Upper lobe of left lung (tissue), 6 donors: ENCODE results near the gene RUNX1. TPM values are rescaled to one million over a fixed set of nuclear protein-coding genes. Genes with fewer than 3 reads are reported as not detected.

Experiments used
- ATAC-seq, 2 donors: fragments of 200-7000 bp; cut with Tn5 transposase; one replicate each; pipeline ENCODE4 v1.9.1; 2022; ENCODE audit warnings: mild to moderate bottlenecking in 2 of 2, moderate library complexity in 2 of 2; ENCODE audit not compliant: low FRiP score in 2 of 2
- DNase-seq, 2 donors: peaks; one replicate each; pipeline ENCODE4 v3.0.0-alpha.2; 2019 to 2020
- H3K27ac ChIP-seq, 4 donors: fragments of 200-600 bp; sonication (generic); one replicate each; pipeline ENCODE4 v1.5.1; 2016 to 2019
- H3K27me3 ChIP-seq, 4 donors: fragments of 200-600 bp; sonication (generic); one replicate each; pipeline ENCODE4 v1.5.1; 2017 to 2019
- H3K36me3 ChIP-seq, 4 donors: fragments of 200-600 bp; sonication (generic); one replicate each; pipeline ENCODE4 v1.5.1; 2016 to 2019
- H3K4me1 ChIP-seq, 4 donors: fragments of 200-600 bp; sonication (generic); one replicate each; pipeline ENCODE4 v1.5.1; 2018 to 2019
- H3K4me3 ChIP-seq, 4 donors: fragments of 200-600 bp; sonication (generic); one replicate each; pipeline ENCODE4 v1.5.1; 2017 to 2019; ENCODE audit warnings: mild to moderate bottlenecking in 2 of 4, moderate library complexity in 1 of 4
- H3K9me3 ChIP-seq, 4 donors: fragments of 200-600 bp; sonication (generic); one replicate each; pipeline ENCODE4 v1.5.1; 2018 to 2019
- EP300 ChIP-seq, 4 donors: sonication (generic); formaldehyde crosslinking; IDR thresholded peaks; one replicate each; pipeline ENCODE4 v1.5.1; 2017; ENCODE audit warnings: antibody characterized with exemption in 4 of 4, control low read depth in 2 of 4
- POLR2A ChIP-seq, 4 donors: fragments of 450-650 bp; IDR thresholded peaks; one replicate each; pipeline ENCODE4 v1.5.1; 2016 to 2017; ENCODE audit warnings: antibody characterized with exemption in 4 of 4, mild to moderate bottlenecking in 2 of 4
- POLR2AphosphoS5 ChIP-seq, 2 donors: sonication (generic); formaldehyde crosslinking; IDR thresholded peaks; one replicate each; pipeline ENCODE4 v1.5.1; 2017; ENCODE audit warnings: antibody characterized with exemption in 2 of 2
- WGBS, 2 donors: methylation state at CpG; one replicate each; pipeline ENCODE4 v1.1.5; 2017 to 2018; 5-methylcytosine and 5-hydroxymethylcytosine counted together
- total RNA-seq, 6 donors: library from RNA; depleted of rRNA in 4 of 6; stranded (reverse); fragments of >200 nt in 4 of 6; gene quantifications; one replicate each; pipeline versions ENCODE4 v1.1.0 to v1.2.1, GENCODE V29; 2016 to 2021
- TF ChIP-seq, protein P1 (sequence below), 6 experiments: fragments of 450-650 bp in 4 of 6; fragments of 200-600 bp in 2 of 6; sonication (generic) in 2 of 6; IDR thresholded peaks; one replicate each; pipeline ENCODE4 v1.5.1; 2016 to 2019; ENCODE audit warnings: antibody characterized with exemption in 6 of 6
- donor health status: DM: no; HTN: no; CAD: no; lungs with moderate emphysema.
- donor health status: DM: no; HTN: yes; CAD: no; lungs with severe emphysema.

The RUNX1 gene
- total RNA-seq, 6 donors from 2014 or later, result 62.2 to 252 (median 98.2) TPM

DNA sequence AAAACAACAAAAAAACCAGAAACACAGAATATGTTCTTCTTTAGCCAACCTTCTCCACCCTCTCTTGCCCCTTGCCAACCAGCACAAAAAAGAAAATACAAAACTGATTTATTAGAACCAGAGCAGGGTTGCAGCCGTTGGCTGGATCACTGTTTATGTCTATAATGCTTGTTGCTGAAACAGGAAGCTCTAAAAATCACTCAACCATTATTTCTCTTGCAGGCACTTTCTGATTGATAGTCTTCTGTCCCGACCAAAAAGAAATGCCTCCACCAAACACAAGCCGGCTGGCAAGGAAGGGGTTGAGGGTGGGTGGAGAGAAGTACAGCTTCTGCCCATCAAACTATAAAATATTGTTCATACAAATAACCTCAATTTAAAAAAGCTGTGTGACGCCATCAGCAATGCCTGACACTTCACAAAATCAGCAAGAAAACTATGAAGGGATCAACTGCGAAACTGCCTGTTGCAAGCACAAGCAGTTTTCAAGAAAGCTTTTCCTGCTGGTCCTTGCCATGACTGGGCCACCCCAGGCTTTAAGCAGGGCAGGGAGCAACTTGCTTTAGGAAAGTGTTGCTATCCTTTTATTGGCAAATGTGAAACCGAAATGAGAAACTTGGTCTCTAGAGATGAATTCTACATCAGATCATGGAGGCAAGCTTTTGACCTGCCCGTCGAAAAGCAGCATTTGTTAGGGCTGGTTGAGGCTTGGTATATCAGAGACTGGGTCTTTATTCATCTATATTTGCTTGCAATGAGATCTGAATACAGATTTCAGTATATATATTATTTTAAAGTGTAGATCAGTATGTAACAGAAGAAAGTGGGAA, 174.2 kb downstream of the RUNX1 start:
- no peak overlapping the region for H3K4me3 ChIP-seq

DNA sequence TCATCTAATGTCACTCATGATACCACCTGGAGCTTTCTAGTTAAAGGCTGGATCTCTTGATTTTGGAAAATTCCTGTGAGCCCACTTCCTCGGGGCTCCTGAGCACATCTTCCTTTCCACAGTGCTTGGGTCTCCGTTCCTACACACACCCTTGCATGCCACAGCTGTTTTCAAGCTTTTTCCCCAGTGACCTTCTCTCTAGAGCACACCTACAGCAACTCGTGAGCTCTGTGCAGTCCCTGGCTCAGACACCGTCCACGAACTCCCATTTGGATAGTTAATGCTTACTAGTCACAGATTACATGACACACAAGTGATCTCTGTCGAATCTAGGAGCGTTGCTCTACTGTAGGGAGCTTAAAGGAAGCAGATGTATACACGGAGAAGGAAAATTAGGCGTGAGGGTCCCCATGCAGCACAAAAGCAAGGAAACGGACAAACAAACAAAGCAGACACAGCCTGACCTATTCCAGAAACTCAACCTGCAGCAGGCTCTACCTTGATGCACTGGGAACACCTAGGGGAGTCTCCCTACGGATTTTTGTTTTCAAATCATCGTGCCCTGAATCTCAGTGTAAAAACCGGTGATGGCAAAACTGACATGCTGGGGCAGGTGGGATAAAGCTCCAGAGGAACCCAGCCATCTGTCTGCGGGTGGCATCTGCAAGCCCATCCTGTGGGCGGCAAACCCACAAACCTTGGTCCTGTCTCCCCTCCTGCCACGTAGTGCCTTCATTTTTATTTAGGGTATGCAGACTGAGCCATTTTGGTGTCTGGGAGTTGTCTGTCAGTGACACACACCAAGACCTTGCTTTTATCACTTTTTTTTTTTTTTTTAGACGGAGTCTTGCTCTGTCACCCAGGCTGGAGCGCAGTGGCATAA, 177.8 kb downstream of the RUNX1 start:
- DNase-seq (no peak), ATAC-seq (no peak)
- no peak for TF ChIP-seq POLR2AphosphoS5 (IDR thresholded peaks at IDR 0.05)
- TF ChIP-seq, protein P1, sequence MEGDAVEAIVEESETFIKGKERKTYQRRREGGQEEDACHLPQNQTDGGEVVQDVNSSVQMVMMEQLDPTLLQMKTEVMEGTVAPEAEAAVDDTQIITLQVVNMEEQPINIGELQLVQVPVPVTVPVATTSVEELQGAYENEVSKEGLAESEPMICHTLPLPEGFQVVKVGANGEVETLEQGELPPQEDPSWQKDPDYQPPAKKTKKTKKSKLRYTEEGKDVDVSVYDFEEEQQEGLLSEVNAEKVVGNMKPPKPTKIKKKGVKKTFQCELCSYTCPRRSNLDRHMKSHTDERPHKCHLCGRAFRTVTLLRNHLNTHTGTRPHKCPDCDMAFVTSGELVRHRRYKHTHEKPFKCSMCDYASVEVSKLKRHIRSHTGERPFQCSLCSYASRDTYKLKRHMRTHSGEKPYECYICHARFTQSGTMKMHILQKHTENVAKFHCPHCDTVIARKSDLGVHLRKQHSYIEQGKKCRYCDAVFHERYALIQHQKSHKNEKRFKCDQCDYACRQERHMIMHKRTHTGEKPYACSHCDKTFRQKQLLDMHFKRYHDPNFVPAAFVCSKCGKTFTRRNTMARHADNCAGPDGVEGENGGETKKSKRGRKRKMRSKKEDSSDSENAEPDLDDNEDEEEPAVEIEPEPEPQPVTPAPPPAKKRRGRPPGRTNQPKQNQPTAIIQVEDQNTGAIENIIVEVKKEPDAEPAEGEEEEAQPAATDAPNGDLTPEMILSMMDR (IDR thresholded peaks at IDR 0.05), result no peak
- TF ChIP-seq EP300 (IDR thresholded peaks at IDR 0.05), result no peak
- no peak for TF ChIP-seq POLR2A (IDR thresholded peaks at IDR 0.05)
- Histone ChIP-seq H3K4me1 (peaks cover 14 to 39% (median 38%) of the 10 kb centered on the region in 4 donors), H3K9me3 (no peaks in the 10 kb centered on the region), H3K27ac (peak overlapping the region in 1 of 4 donors; percentile 42), H3K4me3 (no peak overlapping the region), H3K27me3 (no peaks in the 10 kb centered on the region), H3K36me3 (peaks cover 0 to 66% (median 33%) of the 10 kb centered on the region in 4 donors)
- WGBS, 2 donors, result 69 to 73% methylated on average over 18 of the region's 18 CpGs

More for the DNA sequence above, 174.2 kb downstream of the RUNX1 start:
- H3K27me3 ChIP-seq, result no peaks in the 10 kb centered on the region
- no peaks in the 10 kb centered on the region for H3K9me3 ChIP-seq
- WGBS, 2 donors, result 57 to 65% methylated on average over 8 of the region's 8 CpGs
- peak overlapping the region in 2 of 4 donors; percentile 9 to 70 for H3K27ac ChIP-seq
- H3K36me3 ChIP-seq, result peaks cover 0 to 66% (median 25%) of the 10 kb centered on the region in 4 donors
- peaks cover 7 to 53% (median 27%) of the 10 kb centered on the region in 4 donors for H3K4me1 ChIP-seq
- no peak for ATAC-seq
- TF ChIP-seq EP300 (IDR thresholded peaks at IDR 0.05) (no peak), POLR2AphosphoS5 (IDR thresholded peaks at IDR 0.05) (no peak), POLR2A (IDR thresholded peaks at IDR 0.05) (no peak)
- TF ChIP-seq, protein P1 (IDR thresholded peaks at IDR 0.05), result no peak
- DNase-seq, result no peak

DNA sequence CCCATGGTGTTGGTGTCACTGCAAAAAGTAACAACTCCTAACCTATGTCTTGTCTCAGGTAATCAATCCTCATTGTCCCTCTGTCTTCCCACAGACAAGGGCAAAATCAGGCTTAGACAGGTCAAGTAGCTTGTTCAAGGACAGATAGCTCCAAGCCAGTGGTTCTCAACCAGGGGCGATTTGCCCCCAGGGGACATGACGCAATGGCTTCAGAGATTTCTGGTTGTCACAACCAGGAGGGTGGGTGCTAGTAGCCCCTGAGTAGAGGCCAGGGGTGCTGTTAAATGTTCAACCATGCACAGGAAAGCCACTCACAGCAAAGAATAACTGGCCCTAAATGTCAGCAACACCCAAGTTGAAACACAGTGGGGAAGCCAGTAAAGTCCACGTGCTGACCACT, 178.9 kb downstream of the RUNX1 start:
- Histone ChIP-seq H3K9me3 (no peaks in the 10 kb centered on the region), H3K4me3 (no peak overlapping the region), H3K27me3 (no peaks in the 10 kb centered on the region), H3K4me1 (peaks cover 20 to 40% (median 38%) of the 10 kb centered on the region in 4 donors), H3K36me3 (peaks cover 0 to 60% (median 29%) of the 10 kb centered on the region in 4 donors), H3K27ac (peak overlapping the region; percentile 36 to 67 (median 51))
- WGBS, 2 donors, result 90 to 100% methylated on average over 3 of the region's 3 CpGs
- no peak for DNase-seq
- ATAC-seq, result no peak
- no peak for TF ChIP-seq EP300 (IDR thresholded peaks at IDR 0.05)

DNA sequence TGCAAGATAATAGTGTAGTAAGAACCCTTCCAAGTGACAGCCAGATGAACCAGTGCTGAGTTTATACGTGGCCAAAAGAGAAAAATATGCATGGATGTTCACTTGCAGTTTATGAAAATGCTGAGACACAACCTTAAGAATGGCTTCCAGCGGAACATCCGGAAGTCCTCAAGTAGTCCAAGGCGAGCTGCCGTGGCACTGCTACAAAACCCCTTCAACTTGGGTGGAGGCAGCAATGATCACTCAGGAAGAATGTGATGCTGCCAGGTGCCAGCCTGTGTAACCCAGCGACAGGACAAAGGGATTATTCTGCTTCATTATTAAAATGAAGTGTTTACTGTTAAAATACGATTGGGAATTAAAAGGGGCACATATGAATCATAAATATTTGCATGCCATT, 179.6 kb downstream of the RUNX1 start:
- Histone ChIP-seq H3K4me3 (no peak overlapping the region), H3K27ac (peak overlapping the region; percentile 36 to 67 (median 51)), H3K9me3 (no peaks in the 10 kb centered on the region), H3K36me3 (peaks cover 0 to 65% (median 31%) of the 10 kb centered on the region in 4 donors), H3K27me3 (no peaks in the 10 kb centered on the region), H3K4me1 (peaks cover 23 to 46% (median 35%) of the 10 kb centered on the region in 4 donors)
- ATAC-seq (peak in 1 of 2 donors; percentile 74), DNase-seq (peak in 1 of 2 donors; percentile 74)
- WGBS, 2 donors, result 52 to 66% methylated on average over 7 of the region's 7 CpGs
- TF ChIP-seq POLR2AphosphoS5 (IDR thresholded peaks at IDR 0.05) (peak in 1 of 2 donors; percentile 12), POLR2A (IDR thresholded peaks at IDR 0.05) (no peak)

DNA sequence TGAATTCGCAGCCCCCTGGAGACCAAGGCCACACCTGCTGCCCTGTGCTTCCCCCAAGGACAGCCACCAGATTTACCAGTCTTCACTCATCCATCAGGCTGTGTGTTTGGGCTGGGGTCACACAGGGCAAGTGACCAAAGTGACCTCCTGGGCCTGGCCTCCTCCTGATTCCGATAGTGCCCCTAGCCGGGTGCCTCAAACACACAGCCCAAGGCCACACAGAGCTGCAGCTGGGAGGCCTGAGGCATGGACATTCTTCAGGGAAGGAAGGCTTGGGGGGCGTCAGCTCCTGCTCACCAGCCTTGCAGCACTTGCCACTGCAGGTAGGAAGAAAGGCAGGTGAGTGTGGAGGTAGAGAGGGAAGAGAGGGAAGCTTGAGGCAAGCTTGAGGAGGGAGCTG, 181.3 kb downstream of the RUNX1 start:
- Histone ChIP-seq H3K36me3 (peaks cover 0 to 57% (median 24%) of the 10 kb centered on the region in 4 donors), H3K4me1 (peaks cover 26 to 54% (median 40%) of the 10 kb centered on the region in 4 donors), H3K27me3 (no peaks in the 10 kb centered on the region), H3K27ac (peak overlapping the region in 3 of 4 donors; percentile 6 to 35 (median 32)), H3K4me3 (no peak overlapping the region), H3K9me3 (no peaks in the 10 kb centered on the region)
- WGBS, 2 donors, result 90 to 95% methylated on average over 2 to 4 of the region's 4 CpGs
- TF ChIP-seq EP300 (IDR thresholded peaks at IDR 0.05) (no peak), POLR2AphosphoS5 (IDR thresholded peaks at IDR 0.05) (no peak), POLR2A (IDR thresholded peaks at IDR 0.05) (no peak)
- TF ChIP-seq, protein P1 (IDR thresholded peaks at IDR 0.05), result no peak
- DNase-seq (no peak), ATAC-seq (no peak)
